ENCODE results near the gene ERC1. TPM values are rescaled to one million over a fixed set of nuclear protein-coding genes. Genes with fewer than 3 reads are reported as not detected.

The ERC1 gene
- polyA plus RNA-seq, 1 donor from 2014 or later, result 7.1 TPM

GRCh38 chr12:1365703-1366102 is 374.7 kb downstream of the ERC1 start (continued):
- TF ChIP-seq EP300 (conservative IDR thresholded peaks at IDR 0.05; ENCODE audit: poor library complexity, severe bottlenecking) (no peak), TAF1 (IDR thresholded peaks at IDR 0.05; ENCODE audit: low read depth) (no peak)

GRCh38 chr12:1367331-1368291 is 376.6 kb downstream of the ERC1 start:
- H3K4me2 ChIP-seq (ENCODE audit: low read length), result no peak overlapping the region
- no peaks in the 10 kb centered on the region for H4K20me1 ChIP-seq (ENCODE audit: insufficient read depth)
- H3K79me2 ChIP-seq (replicated peaks; ENCODE audit: insufficient read depth, low read length), result no peaks in the 10 kb centered on the region
- H3K27ac ChIP-seq (ENCODE audit: low read length), result no peak overlapping the region
- no peak overlapping the region for H3K4me3 ChIP-seq (ENCODE audit: low read length)
- H3K9ac ChIP-seq (ENCODE audit: low read length), result no peak overlapping the region
- H3F3A ChIP-seq (ENCODE audit: insufficient read depth, low read length, poor library complexity, severe bottlenecking), result no peaks in the 10 kb centered on the region
- no peaks in the 10 kb centered on the region for H3K9me2 ChIP-seq (ENCODE audit: insufficient read depth, low read length)
- no peak overlapping the region for H2AFZ ChIP-seq (ENCODE audit: low read depth, low read length)
- TF ChIP-seq RAD21 (conservative IDR thresholded peaks at IDR 0.05) (no peak), SMC3 (conservative IDR thresholded peaks at IDR 0.05; ENCODE audit: poor library complexity) (no peak), REST (IDR thresholded peaks at IDR 0.05; ENCODE audit: borderline replicate concordance) (no peak), CTCF (IDR thresholded peaks at IDR 0.05; ENCODE audit: poor library complexity, severe bottlenecking) (no peak), TAF1 (IDR thresholded peaks at IDR 0.05; ENCODE audit: low read depth) (no peak), EZH2 (IDR thresholded peaks at IDR 0.05; ENCODE audit: borderline replicate concordance, insufficient read depth, low read length, poor library complexity, severe bottlenecking) (no peak), POLR2AphosphoS5 (IDR thresholded peaks at IDR 0.05) (no peak), EP300 (conservative IDR thresholded peaks at IDR 0.05; ENCODE audit: poor library complexity, severe bottlenecking) (no peak), MXI1 (conservative IDR thresholded peaks at IDR 0.05; ENCODE audit: poor library complexity, severe bottlenecking) (no peak)
- no peaks in the 10 kb centered on the region for H3K36me3 ChIP-seq (ENCODE audit: insufficient read depth, low read length)
- no peaks in the 10 kb centered on the region for H3K27me3 ChIP-seq (ENCODE audit: insufficient read depth, low read depth, low read length)
- no peaks in the 10 kb centered on the region for H3K9me3 ChIP-seq (ENCODE audit: low read length)

GRCh38 chr12:1369460-1369859 is 378.4 kb downstream of the ERC1 start:
- Histone ChIP-seq H3K36me3 (ENCODE audit: insufficient read depth, low read length) (no peaks in the 10 kb centered on the region), H3K9me3 (ENCODE audit: low read length) (no peaks in the 10 kb centered on the region), H4K20me1 (ENCODE audit: insufficient read depth) (no peaks in the 10 kb centered on the region), H2AFZ (ENCODE audit: low read depth, low read length) (no peak overlapping the region), H3K27ac (ENCODE audit: low read length) (no peak overlapping the region), H3K9me2 (ENCODE audit: insufficient read depth, low read length) (no peaks in the 10 kb centered on the region), H3K79me2 (replicated peaks; ENCODE audit: insufficient read depth, low read length) (no peaks in the 10 kb centered on the region), H3K27me3 (ENCODE audit: insufficient read depth, low read depth, low read length) (no peaks in the 10 kb centered on the region), H3F3A (ENCODE audit: insufficient read depth, low read length, poor library complexity, severe bottlenecking) (no peaks in the 10 kb centered on the region), H3K9ac (ENCODE audit: low read length) (no peak overlapping the region), H3K4me3 (ENCODE audit: low read length) (no peak overlapping the region), H3K4me2 (ENCODE audit: low read length) (no peak overlapping the region)
- no peak for TF ChIP-seq MXI1 (conservative IDR thresholded peaks at IDR 0.05; ENCODE audit: poor library complexity, severe bottlenecking)
- TF ChIP-seq SMC3 (conservative IDR thresholded peaks at IDR 0.05; ENCODE audit: poor library complexity), result no peak
- TF ChIP-seq RAD21 (conservative IDR thresholded peaks at IDR 0.05), result no peak
- no peak for TF ChIP-seq REST (IDR thresholded peaks at IDR 0.05; ENCODE audit: borderline replicate concordance)
- no peak for TF ChIP-seq CTCF (IDR thresholded peaks at IDR 0.05; ENCODE audit: poor library complexity, severe bottlenecking)
- no peak for TF ChIP-seq TAF1 (IDR thresholded peaks at IDR 0.05; ENCODE audit: low read depth)
- no peak for TF ChIP-seq EZH2 (IDR thresholded peaks at IDR 0.05; ENCODE audit: borderline replicate concordance, insufficient read depth, low read length, poor library complexity, severe bottlenecking)
- no peak for TF ChIP-seq EP300 (conservative IDR thresholded peaks at IDR 0.05; ENCODE audit: poor library complexity, severe bottlenecking)
- no peak for TF ChIP-seq POLR2AphosphoS5 (IDR thresholded peaks at IDR 0.05)

Measured in neural cell (in vitro differentiated cells).